WTC11 (cell line): ENCODE measurements around the gene ST3GAL5.

ENCODE experiments used
- E2F4 ChIP-seq: sonication (generic); formaldehyde crosslinking; IDR thresholded peaks from 2 replicates; pipeline ENCODE4 v1.8.1; 2022; ENCODE audit warnings: low read depth, mild to moderate bottlenecking, moderate library complexity, missing genetic modification reagents, borderline replicate concordance
- FOXK1 ChIP-seq: sonication (generic); formaldehyde crosslinking; IDR thresholded peaks from 2 replicates; pipeline ENCODE4 v1.8.0; 2022; ENCODE audit warnings: mild to moderate bottlenecking, moderate library complexity, missing genetic modification reagents
- IRF1 ChIP-seq: sonication (generic); formaldehyde crosslinking; IDR thresholded peaks from 2 replicates; pipeline ENCODE4 v1.8.0; 2023; ENCODE audit warnings: missing genetic modification reagents
- IRF2 ChIP-seq: sonication (generic); formaldehyde crosslinking; IDR thresholded peaks from 2 replicates; pipeline ENCODE4 v1.8.0; 2022; ENCODE audit warnings: low read depth, missing genetic modification reagents, borderline replicate concordance
- NFE2L1 ChIP-seq: sonication (generic); formaldehyde crosslinking; IDR thresholded peaks from 2 replicates; pipeline ENCODE4 v1.8.1; 2023; ENCODE audit warnings: missing genetic modification reagents
- NR2C2 ChIP-seq: sonication (generic); formaldehyde crosslinking; IDR thresholded peaks from 2 replicates; pipeline ENCODE4 v1.8.0; 2022; ENCODE audit warnings: mild to moderate bottlenecking, missing genetic modification reagents
- PRDM15 ChIP-seq: sonication (generic); formaldehyde crosslinking; IDR thresholded peaks from 2 replicates; pipeline ENCODE4 v1.8.0; 2022; ENCODE audit warnings: missing genetic modification reagents
- USF2 ChIP-seq: sonication (generic); formaldehyde crosslinking; IDR thresholded peaks from 2 replicates; pipeline ENCODE4 v1.8.1; 2023; ENCODE audit warnings: mild to moderate bottlenecking, missing genetic modification reagents, moderate library complexity
- ZNF416 ChIP-seq: fragments of 250-450 bp; sonication (Bioruptor Pico); IDR thresholded peaks from 2 replicates; pipeline ENCODE4 v1.9.0; 2021; ENCODE audit warnings: mild to moderate bottlenecking, inconsistent platforms
- ZNF423 ChIP-seq: fragments of 250-450 bp; sonication (Bioruptor Pico); IDR thresholded peaks from 2 replicates; pipeline ENCODE4 v2.1.2; 2022; ENCODE audit warnings: mild to moderate bottlenecking, moderate library complexity
- TF ChIP-seq, protein P1 (sequence below): fragments of 200-600 bp; IDR thresholded peaks from 2 replicates; pipeline ENCODE4 v1.8.0; 2022; ENCODE audit warnings: antibody characterized with exemption
- TF ChIP-seq, protein P2 (sequence below): sonication (generic); formaldehyde crosslinking; conservative IDR thresholded peaks from 2 replicates; pipeline ENCODE4 v1.8.1; 2023; ENCODE audit warnings: mild to moderate bottlenecking, low read depth, missing genetic modification reagents, moderate library complexity
- TF ChIP-seq, protein P3 (sequence below): sonication (generic); formaldehyde crosslinking; conservative IDR thresholded peaks from 2 replicates; pipeline ENCODE4 v1.8.1; 2022; ENCODE audit warnings: mild to moderate bottlenecking, missing genetic modification reagents

- TF ChIP-seq, protein P1, sequence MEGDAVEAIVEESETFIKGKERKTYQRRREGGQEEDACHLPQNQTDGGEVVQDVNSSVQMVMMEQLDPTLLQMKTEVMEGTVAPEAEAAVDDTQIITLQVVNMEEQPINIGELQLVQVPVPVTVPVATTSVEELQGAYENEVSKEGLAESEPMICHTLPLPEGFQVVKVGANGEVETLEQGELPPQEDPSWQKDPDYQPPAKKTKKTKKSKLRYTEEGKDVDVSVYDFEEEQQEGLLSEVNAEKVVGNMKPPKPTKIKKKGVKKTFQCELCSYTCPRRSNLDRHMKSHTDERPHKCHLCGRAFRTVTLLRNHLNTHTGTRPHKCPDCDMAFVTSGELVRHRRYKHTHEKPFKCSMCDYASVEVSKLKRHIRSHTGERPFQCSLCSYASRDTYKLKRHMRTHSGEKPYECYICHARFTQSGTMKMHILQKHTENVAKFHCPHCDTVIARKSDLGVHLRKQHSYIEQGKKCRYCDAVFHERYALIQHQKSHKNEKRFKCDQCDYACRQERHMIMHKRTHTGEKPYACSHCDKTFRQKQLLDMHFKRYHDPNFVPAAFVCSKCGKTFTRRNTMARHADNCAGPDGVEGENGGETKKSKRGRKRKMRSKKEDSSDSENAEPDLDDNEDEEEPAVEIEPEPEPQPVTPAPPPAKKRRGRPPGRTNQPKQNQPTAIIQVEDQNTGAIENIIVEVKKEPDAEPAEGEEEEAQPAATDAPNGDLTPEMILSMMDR = peak; percentile 77
- no peak for TF ChIP-seq USF2 (CRISPR knock-in tag)
- no peak for TF ChIP-seq IRF1
- TF ChIP-seq IRF2 = no peak
- TF ChIP-seq ZNF416 = no peak
- TF ChIP-seq, protein P2, sequence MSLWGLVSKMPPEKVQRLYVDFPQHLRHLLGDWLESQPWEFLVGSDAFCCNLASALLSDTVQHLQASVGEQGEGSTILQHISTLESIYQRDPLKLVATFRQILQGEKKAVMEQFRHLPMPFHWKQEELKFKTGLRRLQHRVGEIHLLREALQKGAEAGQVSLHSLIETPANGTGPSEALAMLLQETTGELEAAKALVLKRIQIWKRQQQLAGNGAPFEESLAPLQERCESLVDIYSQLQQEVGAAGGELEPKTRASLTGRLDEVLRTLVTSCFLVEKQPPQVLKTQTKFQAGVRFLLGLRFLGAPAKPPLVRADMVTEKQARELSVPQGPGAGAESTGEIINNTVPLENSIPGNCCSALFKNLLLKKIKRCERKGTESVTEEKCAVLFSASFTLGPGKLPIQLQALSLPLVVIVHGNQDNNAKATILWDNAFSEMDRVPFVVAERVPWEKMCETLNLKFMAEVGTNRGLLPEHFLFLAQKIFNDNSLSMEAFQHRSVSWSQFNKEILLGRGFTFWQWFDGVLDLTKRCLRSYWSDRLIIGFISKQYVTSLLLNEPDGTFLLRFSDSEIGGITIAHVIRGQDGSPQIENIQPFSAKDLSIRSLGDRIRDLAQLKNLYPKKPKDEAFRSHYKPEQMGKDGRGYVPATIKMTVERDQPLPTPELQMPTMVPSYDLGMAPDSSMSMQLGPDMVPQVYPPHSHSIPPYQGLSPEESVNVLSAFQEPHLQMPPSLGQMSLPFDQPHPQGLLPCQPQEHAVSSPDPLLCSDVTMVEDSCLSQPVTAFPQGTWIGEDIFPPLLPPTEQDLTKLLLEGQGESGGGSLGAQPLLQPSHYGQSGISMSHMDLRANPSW (CRISPR knock-in tag) = no peak
- no peak for TF ChIP-seq E2F4 (CRISPR knock-in tag)
- TF ChIP-seq PRDM15 (CRISPR knock-in tag) = no peak
- TF ChIP-seq NFE2L1 (CRISPR knock-in tag) = no peak
- TF ChIP-seq NR2C2 (CRISPR knock-in tag) = no peak
- TF ChIP-seq FOXK1 (CRISPR knock-in tag) = no peak
- TF ChIP-seq, protein P3, sequence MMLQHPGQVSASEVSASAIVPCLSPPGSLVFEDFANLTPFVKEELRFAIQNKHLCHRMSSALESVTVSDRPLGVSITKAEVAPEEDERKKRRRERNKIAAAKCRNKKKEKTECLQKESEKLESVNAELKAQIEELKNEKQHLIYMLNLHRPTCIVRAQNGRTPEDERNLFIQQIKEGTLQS (CRISPR knock-in tag) = no peak
- TF ChIP-seq ZNF423 (CRISPR knock-in tag) = no peak
Measured at GRCh38 chr2:85804583-85804982, 84.2 kb downstream of the ST3GAL5 start.
